Measurements from ENCODE around the gene TRAK2. TPM values are rescaled to one million over a fixed set of nuclear protein-coding genes. Genes with fewer than 3 reads are reported as not detected.

TRAK2 gene
- total RNA-seq, 1 experiment from 2014 or later, result 11.5 TPM

GRCh38 chr2:201466050-201466675, 14.9 kb upstream of the TRAK2 start:
- CTCF ChIA-PET, result interaction anchor here (0.5 to 1.4 kb wide), 4 partner anchors 11 to 427 kb away, joined by 3 read pairs; no protein-coding TSS in a partner anchor
- peak; percentile 51 for DNase-seq (ENCODE audit: unreplicated experiment)
- H3K9me3 Mint-ChIP-seq (ENCODE audit: unreplicated experiment), result peaks cover 15% of the 10 kb centered on the region

GRCh38 chr2:201465524-201465971, 14.3 kb upstream of the TRAK2 start:
- H3K27me3 Mint-ChIP-seq (ENCODE audit: insufficient read depth, unreplicated experiment), result no peaks in the 10 kb centered on the region
- peaks cover 54% of the 10 kb centered on the region for H3K36me3 Mint-ChIP-seq (ENCODE audit: insufficient read depth, unreplicated experiment)
- peak overlapping the region; percentile 65 for H3K27ac Mint-ChIP-seq (ENCODE audit: low read depth, unreplicated experiment)
- no TSS peak for BruUV-seq (replicated peaks)
- ChIA-PET CTCF (interaction anchor here (0.5 to 1.4 kb wide), 6 partner anchors 10 to 427 kb away, joined by 3 to 5 read pairs (median 3); no protein-coding TSS in a partner anchor), POLR2A (interaction anchor here (0.6 to 4.4 kb wide), 3 partner anchors 12 to 49 kb away, joined by 3 to 19 read pairs (median 5); partner anchors contain the start of genes STRADB and TRAK2)
- H3K9me3 Mint-ChIP-seq (ENCODE audit: unreplicated experiment), result peaks cover 15% of the 10 kb centered on the region
- no peak for DNase-seq (ENCODE audit: unreplicated experiment)
- intact Hi-C loops (cut with micrococcal nuclease), result no loop called here
- H3K4me1 Mint-ChIP-seq (ENCODE audit: insufficient read depth, unreplicated experiment), result peaks cover 25% of the 10 kb centered on the region
- no peak overlapping the region for H3K4me3 Mint-ChIP-seq (ENCODE audit: unreplicated experiment)
- TF ChIP-seq, protein P1, sequence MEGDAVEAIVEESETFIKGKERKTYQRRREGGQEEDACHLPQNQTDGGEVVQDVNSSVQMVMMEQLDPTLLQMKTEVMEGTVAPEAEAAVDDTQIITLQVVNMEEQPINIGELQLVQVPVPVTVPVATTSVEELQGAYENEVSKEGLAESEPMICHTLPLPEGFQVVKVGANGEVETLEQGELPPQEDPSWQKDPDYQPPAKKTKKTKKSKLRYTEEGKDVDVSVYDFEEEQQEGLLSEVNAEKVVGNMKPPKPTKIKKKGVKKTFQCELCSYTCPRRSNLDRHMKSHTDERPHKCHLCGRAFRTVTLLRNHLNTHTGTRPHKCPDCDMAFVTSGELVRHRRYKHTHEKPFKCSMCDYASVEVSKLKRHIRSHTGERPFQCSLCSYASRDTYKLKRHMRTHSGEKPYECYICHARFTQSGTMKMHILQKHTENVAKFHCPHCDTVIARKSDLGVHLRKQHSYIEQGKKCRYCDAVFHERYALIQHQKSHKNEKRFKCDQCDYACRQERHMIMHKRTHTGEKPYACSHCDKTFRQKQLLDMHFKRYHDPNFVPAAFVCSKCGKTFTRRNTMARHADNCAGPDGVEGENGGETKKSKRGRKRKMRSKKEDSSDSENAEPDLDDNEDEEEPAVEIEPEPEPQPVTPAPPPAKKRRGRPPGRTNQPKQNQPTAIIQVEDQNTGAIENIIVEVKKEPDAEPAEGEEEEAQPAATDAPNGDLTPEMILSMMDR (IDR thresholded peaks at IDR 0.05; ENCODE audit: unreplicated experiment), result no peak

More at GRCh38 chr2:201466050-201466675, 14.9 kb upstream of the TRAK2 start:
- no peak overlapping the region for H3K4me3 Mint-ChIP-seq (ENCODE audit: unreplicated experiment)
- H3K27ac Mint-ChIP-seq (ENCODE audit: low read depth, unreplicated experiment), result peak overlapping the region; percentile 65
- intact Hi-C loops (cut with micrococcal nuclease), result no loop called here
- H3K4me1 Mint-ChIP-seq (ENCODE audit: insufficient read depth, unreplicated experiment), result peaks cover 31% of the 10 kb centered on the region
- H3K27me3 Mint-ChIP-seq (ENCODE audit: insufficient read depth, unreplicated experiment), result no peaks in the 10 kb centered on the region
- TF ChIP-seq, protein P1 (IDR thresholded peaks at IDR 0.05; ENCODE audit: unreplicated experiment), result no peak
- peaks cover 53% of the 10 kb centered on the region for H3K36me3 Mint-ChIP-seq (ENCODE audit: insufficient read depth, unreplicated experiment)
- BruUV-seq (replicated peaks), result no TSS peak
- POLR2A ChIA-PET, result interaction anchor here (0.6 to 4.4 kb wide), 5 partner anchors 10 to 50 kb away, joined by 3 to 19 read pairs (median 4); partner anchors contain the start of genes STRADB and TRAK2

DNA sequence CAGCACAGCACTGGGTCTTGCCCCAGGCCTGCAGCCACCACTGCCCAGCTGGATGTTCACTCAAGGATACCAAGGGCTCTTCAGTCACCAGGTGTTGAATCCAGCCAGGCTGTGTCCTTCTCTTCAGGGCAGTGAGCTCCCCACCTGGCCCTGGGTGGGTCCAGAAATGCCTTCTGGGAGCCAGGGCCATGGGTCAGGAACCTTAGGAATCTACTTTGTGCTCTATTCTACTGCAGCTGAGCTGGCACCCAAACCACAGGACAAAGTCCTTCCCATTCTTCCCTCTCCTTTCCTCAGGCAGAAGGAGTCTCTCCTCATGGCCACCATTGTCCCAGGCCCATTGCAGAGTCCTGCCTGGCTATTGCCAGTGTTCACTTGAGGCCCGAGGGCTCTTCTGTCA, 13.3 kb upstream of the TRAK2 start:
- peaks cover 55% of the 10 kb centered on the region for H3K36me3 Mint-ChIP-seq (ENCODE audit: insufficient read depth, unreplicated experiment)
- ChIA-PET POLR2A (interaction anchor here (4.4 kb wide), 1 partner anchor 13 kb away, joined by 19 read pairs; the partner anchor contains the start of genes STRADB and TRAK2), CTCF (no interaction called here)
- intact Hi-C loops (cut with micrococcal nuclease), result no loop called here
- no TSS peak for BruUV-seq (replicated peaks)
- peaks cover 22% of the 10 kb centered on the region for H3K4me1 Mint-ChIP-seq (ENCODE audit: insufficient read depth, unreplicated experiment)
- DNase-seq (ENCODE audit: unreplicated experiment), result no peak
- TF ChIP-seq, protein P1 (IDR thresholded peaks at IDR 0.05; ENCODE audit: unreplicated experiment), result no peak
- H3K27me3 Mint-ChIP-seq (ENCODE audit: insufficient read depth, unreplicated experiment), result no peaks in the 10 kb centered on the region
- H3K27ac Mint-ChIP-seq (ENCODE audit: low read depth, unreplicated experiment), result peak overlapping the region; percentile 0
- H3K9me3 Mint-ChIP-seq (ENCODE audit: unreplicated experiment), result peaks cover 15% of the 10 kb centered on the region
- H3K4me3 Mint-ChIP-seq (ENCODE audit: unreplicated experiment), result no peak overlapping the region

DNA sequence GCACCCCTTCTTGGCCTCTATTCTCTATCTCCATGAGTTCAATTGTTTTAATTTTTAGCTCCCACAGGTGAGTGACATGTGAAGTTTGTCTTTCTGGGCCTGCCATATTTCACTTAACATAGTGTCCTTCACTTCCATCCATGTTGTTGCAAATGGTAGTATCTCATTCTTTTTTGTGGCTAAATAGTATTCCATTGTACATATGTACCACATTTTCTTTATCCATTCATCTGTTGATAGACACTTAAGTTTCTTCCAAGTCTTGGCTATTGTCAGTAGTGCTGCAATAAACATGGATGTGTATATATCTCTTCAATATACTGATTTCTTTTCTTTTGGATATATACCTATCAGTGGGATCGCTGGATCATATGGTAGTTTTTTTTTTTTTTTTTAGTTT, 9.3 kb upstream of the TRAK2 start:
- Mint-ChIP-seq H3K27me3 (ENCODE audit: insufficient read depth, unreplicated experiment) (no peaks in the 10 kb centered on the region), H3K4me3 (ENCODE audit: unreplicated experiment) (no peak overlapping the region), H3K9me3 (ENCODE audit: unreplicated experiment) (peaks cover 15% of the 10 kb centered on the region), H3K4me1 (ENCODE audit: insufficient read depth, unreplicated experiment) (no peaks in the 10 kb centered on the region), H3K27ac (ENCODE audit: low read depth, unreplicated experiment) (no peak overlapping the region), H3K36me3 (ENCODE audit: insufficient read depth, unreplicated experiment) (peaks cover 63% of the 10 kb centered on the region)
- POLR2A ChIA-PET, result interaction anchor here (2.8 kb wide), 1 partner anchor 9 kb away, joined by 16 read pairs; the partner anchor contains the start of genes STRADB and TRAK2
- TF ChIP-seq, protein P1 (IDR thresholded peaks at IDR 0.05; ENCODE audit: unreplicated experiment), result no peak
- intact Hi-C loops (cut with micrococcal nuclease), result no loop called here
- BruUV-seq (replicated peaks), result no TSS peak
- DNase-seq (ENCODE audit: unreplicated experiment), result no peak
- CTCF ChIA-PET, result no interaction called here
